ENCODE results near the gene MVK. TPM values are rescaled to one million over a fixed set of nuclear protein-coding genes. Genes with fewer than 3 reads are reported as not detected.

Gene MVK
- total RNA-seq, 4 donors from 2014 or later = 20.9 to 52.0 (median 30.5) TPM

DNA sequence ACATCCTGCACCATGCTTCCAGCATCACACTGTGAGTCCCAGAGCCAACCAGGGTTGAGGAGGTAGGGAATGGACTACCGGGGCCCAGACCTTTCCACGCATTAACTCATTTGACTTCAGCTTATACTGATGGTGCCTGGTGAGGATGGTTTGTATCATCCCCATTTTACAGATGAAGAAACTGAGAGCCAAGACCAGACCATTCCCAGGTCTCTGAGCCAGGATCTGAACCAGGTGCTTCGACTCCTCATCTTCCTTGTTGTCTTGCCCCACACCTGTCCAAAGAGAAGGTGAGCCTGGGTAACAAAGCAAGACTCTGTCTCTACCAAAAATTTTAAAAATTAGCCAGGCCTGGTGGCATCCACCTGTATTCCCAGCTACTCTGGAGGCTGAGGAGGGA is 64.4 kb downstream of the MVK start:
- Histone ChIP-seq H3K27me3 (peaks cover 0 to 9% of the 10 kb centered on the region in 2 donors), H3K36me3 (no peaks in the 10 kb centered on the region), H3K27ac (no peak overlapping the region), H3K9me3 (no peaks in the 10 kb centered on the region), H3K4me3 (no peak overlapping the region), H3K4me1 (no peaks in the 10 kb centered on the region)
- DNase-seq (ENCODE audit: low spot score in 2 of 2) = no peak
- 68 to 83% methylated on average over 3 of the region's 3 CpGs for WGBS, 2 donors
- TF ChIP-seq EP300 (IDR thresholded peaks at IDR 0.05) = no peak
- TF ChIP-seq, protein P1, sequence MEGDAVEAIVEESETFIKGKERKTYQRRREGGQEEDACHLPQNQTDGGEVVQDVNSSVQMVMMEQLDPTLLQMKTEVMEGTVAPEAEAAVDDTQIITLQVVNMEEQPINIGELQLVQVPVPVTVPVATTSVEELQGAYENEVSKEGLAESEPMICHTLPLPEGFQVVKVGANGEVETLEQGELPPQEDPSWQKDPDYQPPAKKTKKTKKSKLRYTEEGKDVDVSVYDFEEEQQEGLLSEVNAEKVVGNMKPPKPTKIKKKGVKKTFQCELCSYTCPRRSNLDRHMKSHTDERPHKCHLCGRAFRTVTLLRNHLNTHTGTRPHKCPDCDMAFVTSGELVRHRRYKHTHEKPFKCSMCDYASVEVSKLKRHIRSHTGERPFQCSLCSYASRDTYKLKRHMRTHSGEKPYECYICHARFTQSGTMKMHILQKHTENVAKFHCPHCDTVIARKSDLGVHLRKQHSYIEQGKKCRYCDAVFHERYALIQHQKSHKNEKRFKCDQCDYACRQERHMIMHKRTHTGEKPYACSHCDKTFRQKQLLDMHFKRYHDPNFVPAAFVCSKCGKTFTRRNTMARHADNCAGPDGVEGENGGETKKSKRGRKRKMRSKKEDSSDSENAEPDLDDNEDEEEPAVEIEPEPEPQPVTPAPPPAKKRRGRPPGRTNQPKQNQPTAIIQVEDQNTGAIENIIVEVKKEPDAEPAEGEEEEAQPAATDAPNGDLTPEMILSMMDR (IDR thresholded peaks at IDR 0.05) = no peak
- TF ChIP-seq POLR2A (IDR thresholded peaks at IDR 0.05) = no peak

DNA sequence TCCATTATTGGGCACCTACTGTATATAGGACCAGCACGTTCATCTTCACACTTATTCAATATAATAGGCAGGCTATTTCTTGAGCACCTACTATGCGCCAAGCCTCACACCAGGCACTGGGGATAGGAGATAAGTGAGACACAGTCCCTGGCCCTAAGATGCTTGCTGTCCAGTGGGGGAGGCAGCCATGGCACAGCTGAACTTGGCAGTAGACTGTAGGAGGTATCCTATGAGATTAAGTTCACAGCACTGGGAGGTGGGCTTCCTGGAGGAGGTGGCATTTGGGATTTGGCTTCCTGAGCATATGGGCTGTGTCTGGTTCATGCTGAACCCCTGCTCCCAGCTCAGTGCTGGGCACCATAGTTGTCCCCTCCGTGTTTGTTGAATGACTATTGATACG is 65.1 kb downstream of the MVK start:
- H3K4me3 ChIP-seq = no peak overlapping the region
- H3K27ac ChIP-seq = no peak overlapping the region
- no peaks in the 10 kb centered on the region for H3K9me3 ChIP-seq
- H3K27me3 ChIP-seq = peaks cover 0 to 9% of the 10 kb centered on the region in 2 donors
- H3K4me1 ChIP-seq = no peaks in the 10 kb centered on the region
- DNase-seq (ENCODE audit: low spot score in 2 of 2) = no peak
- no peaks in the 10 kb centered on the region for H3K36me3 ChIP-seq
- TF ChIP-seq EP300 (IDR thresholded peaks at IDR 0.05) (no peak), POLR2A (IDR thresholded peaks at IDR 0.05) (no peak)
- TF ChIP-seq, protein P1 (IDR thresholded peaks at IDR 0.05) = no peak
- 86 to 90% methylated on average over 4 of the region's 4 CpGs for WGBS, 2 donors

DNA sequence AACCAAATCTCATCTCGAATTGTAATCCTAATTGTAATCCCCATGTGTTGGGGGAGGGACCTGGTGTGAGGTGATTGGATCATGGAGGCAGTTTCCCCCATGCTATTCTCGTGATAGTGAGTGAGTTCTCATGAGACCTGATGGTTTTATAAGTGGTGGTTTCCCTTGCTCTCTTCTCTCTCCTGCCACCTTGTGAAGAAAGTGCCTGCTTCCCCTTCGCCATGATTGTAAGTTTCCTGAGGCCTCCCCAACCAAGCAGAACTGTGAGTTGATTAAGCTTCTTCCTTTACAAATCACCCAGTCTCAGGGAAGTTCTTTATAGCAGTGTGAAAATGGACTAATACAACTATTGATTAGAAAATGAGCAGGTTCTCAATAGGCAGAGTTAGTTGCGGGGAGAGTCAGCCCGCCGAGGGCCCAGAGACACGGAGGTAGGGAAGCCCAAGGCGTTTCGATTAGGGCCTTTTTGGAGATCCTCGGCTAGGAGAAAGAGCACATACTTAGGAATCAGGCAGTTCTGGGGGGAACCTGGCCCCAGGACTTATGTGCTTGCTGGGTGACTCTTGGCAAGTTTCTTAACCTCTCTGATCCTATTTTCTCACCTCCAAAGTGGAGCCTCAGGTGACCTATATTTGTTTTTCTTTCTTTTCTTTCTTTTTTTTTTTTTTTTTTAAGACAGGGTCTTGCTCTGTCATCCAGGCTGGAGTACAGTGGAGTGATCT is 65.7 kb downstream of the MVK start:
- H3K36me3 ChIP-seq = no peaks in the 10 kb centered on the region
- no peaks in the 10 kb centered on the region for H3K9me3 ChIP-seq
- DNase-seq (ENCODE audit: low spot score in 2 of 2) = no peak
- H3K27ac ChIP-seq = no peak overlapping the region
- WGBS, 2 donors = 76 to 88% methylated on average over 10 of the region's 10 CpGs
- no peaks in the 10 kb centered on the region for H3K4me1 ChIP-seq
- H3K27me3 ChIP-seq = peaks cover 0 to 11% of the 10 kb centered on the region in 2 donors
- TF ChIP-seq, protein P1 (IDR thresholded peaks at IDR 0.05) = no peak
- TF ChIP-seq EP300 (IDR thresholded peaks at IDR 0.05) = no peak
- no peak for TF ChIP-seq POLR2A (IDR thresholded peaks at IDR 0.05)
- no peak overlapping the region for H3K4me3 ChIP-seq

DNA sequence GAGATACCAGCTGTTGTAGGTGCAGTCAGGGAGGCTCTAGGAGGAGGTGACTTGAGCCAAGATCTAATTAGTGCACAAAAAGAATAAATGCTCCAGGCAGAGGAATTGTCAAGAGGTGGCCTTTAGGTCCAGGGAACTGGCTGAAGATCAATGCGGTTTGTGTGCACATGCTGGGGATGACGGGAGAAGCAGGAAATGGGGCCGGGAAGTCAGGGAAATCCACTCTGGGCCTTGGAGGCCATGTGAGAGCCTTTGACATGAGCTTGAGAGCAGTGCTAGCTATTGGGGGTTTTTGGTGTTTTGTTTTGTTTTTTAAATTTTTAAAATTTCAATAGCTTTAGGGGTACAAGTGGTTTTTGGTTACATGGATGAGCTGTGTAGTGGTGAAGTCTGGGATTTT is 67.4 kb downstream of the MVK start:
- peaks cover 0 to 27% of the 10 kb centered on the region in 2 donors for H3K27me3 ChIP-seq

DNA sequence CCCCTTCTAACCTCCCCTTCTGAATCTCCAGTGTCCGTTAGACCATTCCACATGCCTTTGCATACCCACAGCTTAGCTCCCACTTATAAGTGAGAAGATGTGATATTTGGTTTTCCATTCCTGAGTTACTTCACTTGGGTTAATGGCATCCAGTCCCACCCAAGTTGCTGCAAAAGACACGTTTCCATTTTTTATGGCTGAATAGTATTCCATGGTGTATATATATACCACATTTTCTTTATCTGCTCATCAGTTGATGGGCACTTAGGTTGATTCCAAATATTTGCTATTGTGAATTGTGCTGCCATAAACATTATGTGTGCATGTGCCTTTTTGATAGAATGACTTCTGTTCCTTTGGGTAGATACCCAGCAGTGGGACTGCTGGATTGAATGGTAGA is 67.8 kb downstream of the MVK start:
- H3K36me3 ChIP-seq = no peaks in the 10 kb centered on the region
- H3K27ac ChIP-seq = no peak overlapping the region
- TF ChIP-seq, protein P1 (IDR thresholded peaks at IDR 0.05) = no peak
- no peak for TF ChIP-seq EP300 (IDR thresholded peaks at IDR 0.05)
- TF ChIP-seq POLR2A (IDR thresholded peaks at IDR 0.05) = no peak
- no peak overlapping the region for H3K4me3 ChIP-seq
- WGBS, 2 donors = 84 to 93% methylated on average over 2 of the region's 2 CpGs
- DNase-seq (ENCODE audit: low spot score in 2 of 2) = no peak
- peaks cover 0 to 29% of the 10 kb centered on the region in 2 donors for H3K27me3 ChIP-seq
- H3K9me3 ChIP-seq = no peaks in the 10 kb centered on the region
- no peaks in the 10 kb centered on the region for H3K4me1 ChIP-seq

More for the DNA sequence above, 67.4 kb downstream of the MVK start:
- H3K4me3 ChIP-seq = no peak overlapping the region
- H3K9me3 ChIP-seq = no peaks in the 10 kb centered on the region
- no peaks in the 10 kb centered on the region for H3K36me3 ChIP-seq
- no peak for DNase-seq (ENCODE audit: low spot score in 2 of 2)
- TF ChIP-seq POLR2A (IDR thresholded peaks at IDR 0.05) (no peak), EP300 (IDR thresholded peaks at IDR 0.05) (no peak)
- TF ChIP-seq, protein P1 (IDR thresholded peaks at IDR 0.05) = no peak
- WGBS, 2 donors = 45 to 52% methylated on average over 3 of the region's 3 CpGs
- no peaks in the 10 kb centered on the region for H3K4me1 ChIP-seq
- H3K27ac ChIP-seq = no peak overlapping the region

Data from tibial nerve (tissue), 4 donors.